Uterus (tissue), 4 donors: ENCODE measurements around the gene RABGAP1L. TPM values are rescaled to one million over a fixed set of nuclear protein-coding genes. Genes with fewer than 3 reads are reported as not detected.
"Not testable (repeated sequence)": the region's sequence is repeated elsewhere in the genome, so short reads cannot be mapped to it uniquely, and the experiment has no call there.

Experiments
- DNase-seq, 2 donors: peaks; one replicate each; pipeline ENCODE4 v3.0.0-alpha.2; 2019 to 2020
- H3K27ac ChIP-seq, 2 donors: fragments of 200-600 bp; sonication (generic); 1 replicate in 1 of 2; 2 replicates in 1 of 2; pipeline ENCODE4 v1.5.1; 2016 to 2018
- H3K27me3 ChIP-seq, 2 donors: fragments of 200-600 bp; sonication (generic); one replicate each; pipeline ENCODE4 v1.5.1; 2018 to 2019; ENCODE audit warnings: control low read depth in 1 of 2
- H3K36me3 ChIP-seq, 2 donors: fragments of 200-600 bp; sonication (generic); one replicate each; pipeline ENCODE4 v1.5.1; 2019; ENCODE audit warnings: control low read depth in 1 of 2
- H3K4me1 ChIP-seq, 2 donors: fragments of 200-600 bp; sonication (generic); one replicate each; pipeline ENCODE4 v1.5.1; 2018 to 2019; ENCODE audit warnings: control low read depth in 1 of 2
- H3K4me3 ChIP-seq, 2 donors: fragments of 200-600 bp; sonication (generic); 1 replicate in 1 of 2; 2 replicates in 1 of 2; pipeline ENCODE4 v1.5.1; 2018 to 2019; ENCODE audit warnings: mild to moderate bottlenecking in 1 of 2
- H3K9me3 ChIP-seq, 2 donors: fragments of 200-600 bp; sonication (generic); one replicate each; pipeline ENCODE4 v1.5.1; 2019; ENCODE audit warnings: control low read depth in 1 of 2
- POLR2A ChIP-seq, 2 donors: fragments of 450-650 bp; IDR thresholded peaks; one replicate each; pipeline ENCODE4 v1.6.1; 2016; ENCODE audit warnings: antibody characterized with exemption in 2 of 2, mild to moderate bottlenecking in 1 of 2, moderate library complexity in 1 of 2
- intact Hi-C: fragments of 100-400 bp; cut with DNase I; formaldehyde crosslinking; loops from one replicate; pipeline ENCODE4 v1.15.1; 2023; ENCODE audit warnings: low total_unique reads
- total RNA-seq, 4 donors: library from RNA; depleted of rRNA in 3 of 4; stranded (reverse); fragments of >200 nt in 3 of 4; gene quantifications; one replicate each; pipeline versions ENCODE4 v1.1.0 to v1.2.4, GENCODE V29; 2014 to 2023
- TF ChIP-seq, protein P1 (sequence below), 4 experiments: fragments of 200-600 bp in 2 of 4; fragments of 450-650 bp in 2 of 4; sonication (generic) in 2 of 4; IDR thresholded peaks; one replicate each; pipeline ENCODE4 v1.5.1; 2016 to 2019; ENCODE audit warnings: antibody characterized with exemption in 4 of 4, mild to moderate bottlenecking in 2 of 4, moderate library complexity in 1 of 4
- donor health status: DM: yes; HTN: yes; CAD: no.

The RABGAP1L gene
- total RNA-seq, 4 donors from 2014 or later = 19.1 to 93.7 (median 35.1) TPM

DNA sequence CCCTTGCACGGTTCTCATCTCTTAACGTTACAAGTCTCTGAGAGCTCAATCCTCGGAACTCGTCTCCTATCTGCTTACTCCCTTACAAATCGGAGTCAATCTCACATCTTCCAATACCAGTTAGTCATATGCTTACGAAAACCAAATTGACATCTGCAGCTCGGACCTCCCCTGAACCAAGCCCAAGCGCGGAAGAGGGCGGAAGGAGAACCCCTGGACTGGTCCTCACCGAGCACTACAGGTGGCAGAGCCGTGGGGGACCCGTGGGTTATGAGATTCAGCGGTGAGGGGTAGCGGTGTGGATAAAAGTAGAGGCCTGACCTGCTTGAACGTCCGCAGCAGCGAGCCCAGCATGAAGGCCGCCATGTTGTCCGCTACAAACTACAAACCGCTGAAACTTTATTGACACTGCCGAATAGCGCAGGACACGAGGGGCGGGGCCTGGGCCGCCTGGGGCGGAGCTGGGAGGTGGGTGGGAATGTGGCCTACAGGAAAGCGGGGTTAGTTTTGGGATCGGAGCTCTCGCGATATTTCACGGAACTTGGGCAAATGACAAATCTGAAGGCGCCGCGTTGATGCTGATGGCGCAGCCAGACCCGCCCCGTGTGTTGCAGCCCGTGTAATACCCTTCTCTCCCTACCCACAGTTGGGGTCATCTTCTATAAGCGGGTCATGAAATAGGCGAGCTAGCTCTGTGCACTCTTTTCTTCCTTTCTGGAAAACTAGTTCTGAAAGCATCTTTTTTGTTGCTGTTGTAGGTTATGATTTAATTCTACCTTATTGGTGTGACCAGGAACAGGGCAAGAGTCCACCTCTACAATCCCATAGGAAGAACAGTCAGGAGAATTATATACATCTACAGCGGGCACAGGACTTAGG is 864.0 kb downstream of the RABGAP1L start, which contains the start of gene MRPS14:
Gene MRPS14, minus strand, starts transcription at position 383 of the 879 bp plus-strand sequence. Its CDS starts 17 bp downstream, at position 366.
- Histone ChIP-seq H3K36me3 (no peaks in the 10 kb centered on the region), H3K27ac (peak within 1 kb of the TSS; percentile 76 to 86), H3K27me3 (no peaks in the 10 kb centered on the region), H3K9me3 (no peaks in the 10 kb centered on the region), H3K4me1 (peaks cover 0 to 8% of the 10 kb centered on the region in 2 donors), H3K4me3 (peak within 1 kb of the TSS; percentile 69 to 94)
- intact Hi-C loops = no loop called here
- DNase-seq = peak; percentile 98 to 99
- TF ChIP-seq, protein P1, sequence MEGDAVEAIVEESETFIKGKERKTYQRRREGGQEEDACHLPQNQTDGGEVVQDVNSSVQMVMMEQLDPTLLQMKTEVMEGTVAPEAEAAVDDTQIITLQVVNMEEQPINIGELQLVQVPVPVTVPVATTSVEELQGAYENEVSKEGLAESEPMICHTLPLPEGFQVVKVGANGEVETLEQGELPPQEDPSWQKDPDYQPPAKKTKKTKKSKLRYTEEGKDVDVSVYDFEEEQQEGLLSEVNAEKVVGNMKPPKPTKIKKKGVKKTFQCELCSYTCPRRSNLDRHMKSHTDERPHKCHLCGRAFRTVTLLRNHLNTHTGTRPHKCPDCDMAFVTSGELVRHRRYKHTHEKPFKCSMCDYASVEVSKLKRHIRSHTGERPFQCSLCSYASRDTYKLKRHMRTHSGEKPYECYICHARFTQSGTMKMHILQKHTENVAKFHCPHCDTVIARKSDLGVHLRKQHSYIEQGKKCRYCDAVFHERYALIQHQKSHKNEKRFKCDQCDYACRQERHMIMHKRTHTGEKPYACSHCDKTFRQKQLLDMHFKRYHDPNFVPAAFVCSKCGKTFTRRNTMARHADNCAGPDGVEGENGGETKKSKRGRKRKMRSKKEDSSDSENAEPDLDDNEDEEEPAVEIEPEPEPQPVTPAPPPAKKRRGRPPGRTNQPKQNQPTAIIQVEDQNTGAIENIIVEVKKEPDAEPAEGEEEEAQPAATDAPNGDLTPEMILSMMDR (IDR thresholded peaks at IDR 0.05) = peak in 1 of 4 experiments; percentile 21
- peak; percentile 67 to 81 for TF ChIP-seq POLR2A (IDR thresholded peaks at IDR 0.05)

DNA sequence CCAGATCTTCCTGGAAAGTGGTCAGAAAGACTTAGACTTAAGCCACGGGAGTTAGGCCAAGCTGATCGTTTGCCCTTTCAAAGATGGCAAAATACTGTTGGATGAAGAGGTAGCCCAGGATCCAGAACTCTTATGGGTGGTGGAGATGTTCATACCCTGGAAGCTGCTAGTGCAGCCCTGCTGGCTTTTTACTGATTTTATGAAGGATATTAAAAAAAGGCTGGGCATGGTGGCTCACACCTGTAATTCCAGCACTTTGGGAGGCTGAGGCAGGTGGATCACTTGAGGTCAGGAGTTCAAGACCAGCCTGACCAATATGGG is 864.6 kb downstream of the RABGAP1L start:
- H3K4me1 ChIP-seq, H3K9me3 ChIP-seq, H3K27me3 ChIP-seq, intact Hi-C loops, H3K36me3 ChIP-seq: not testable (repeated sequence)
- peak overlapping the region; percentile 69 to 94 for H3K4me3 ChIP-seq
- H3K27ac ChIP-seq = peak overlapping the region; percentile 76 to 86
- DNase-seq = peak in 1 of 2 donors; percentile 26

DNA sequence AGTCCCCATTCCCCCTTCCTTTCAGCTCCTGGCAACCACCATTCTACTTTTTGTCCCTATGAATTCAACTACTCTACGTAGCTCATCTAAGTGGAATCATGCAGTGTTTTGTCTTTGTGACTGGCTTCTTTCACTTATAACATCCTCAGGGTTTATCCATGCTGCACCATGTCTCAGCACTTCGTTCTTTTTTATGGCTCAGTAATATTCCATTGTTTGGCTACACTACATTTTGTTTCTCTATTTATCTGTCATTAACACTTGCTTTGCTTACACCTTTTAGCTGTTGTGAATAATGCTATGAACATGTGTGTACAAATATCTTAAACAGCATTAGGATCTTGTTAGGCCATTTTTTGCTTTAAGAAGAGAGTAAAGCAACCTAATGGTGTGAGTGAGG is 865.5 kb downstream of the RABGAP1L start:
- no peak for DNase-seq
- Histone ChIP-seq H3K9me3 (no peaks in the 10 kb centered on the region), H3K4me1 (peaks cover 0 to 8% of the 10 kb centered on the region in 2 donors), H3K27me3 (no peaks in the 10 kb centered on the region), H3K4me3 (no peak overlapping the region), H3K27ac (no peak overlapping the region), H3K36me3 (no peaks in the 10 kb centered on the region)
- intact Hi-C loops = no loop called here
- TF ChIP-seq, protein P1 (IDR thresholded peaks at IDR 0.05) = no peak
- no peak for TF ChIP-seq POLR2A (IDR thresholded peaks at IDR 0.05)

DNA sequence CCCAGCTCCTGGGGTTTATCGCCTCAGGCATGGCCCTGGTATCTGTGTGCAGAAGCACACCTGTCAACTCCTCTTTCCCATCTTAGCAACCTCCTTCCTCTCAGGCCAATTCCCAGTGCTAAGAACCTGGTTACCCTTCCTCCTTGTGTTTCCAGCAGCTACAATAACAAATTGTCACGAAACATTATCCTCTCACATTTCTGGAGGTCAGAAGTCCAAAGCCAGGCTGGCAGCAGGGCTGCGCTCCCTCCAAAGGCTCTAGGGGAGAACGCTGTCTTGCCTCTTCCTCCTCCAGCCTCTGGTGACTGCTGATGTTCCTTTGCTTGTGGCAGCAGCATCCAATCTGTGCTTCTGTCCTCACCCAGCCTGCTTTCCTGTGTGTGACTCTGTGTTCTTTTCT is 874.6 kb downstream of the RABGAP1L start:
- H3K27me3 ChIP-seq = no peaks in the 10 kb centered on the region
- H3K9me3 ChIP-seq = no peaks in the 10 kb centered on the region
- H3K4me3 ChIP-seq = no peak overlapping the region
- no peak overlapping the region for H3K27ac ChIP-seq
- intact Hi-C loops = loop anchor here (10.0 kb wide), 1 partner anchor 91 kb away; no protein-coding TSS in a partner anchor
- H3K4me1 ChIP-seq = no peaks in the 10 kb centered on the region
- TF ChIP-seq POLR2A (IDR thresholded peaks at IDR 0.05) = no peak
- TF ChIP-seq, protein P1 (IDR thresholded peaks at IDR 0.05) = no peak
- DNase-seq = no peak
- no peaks in the 10 kb centered on the region for H3K36me3 ChIP-seq

DNA sequence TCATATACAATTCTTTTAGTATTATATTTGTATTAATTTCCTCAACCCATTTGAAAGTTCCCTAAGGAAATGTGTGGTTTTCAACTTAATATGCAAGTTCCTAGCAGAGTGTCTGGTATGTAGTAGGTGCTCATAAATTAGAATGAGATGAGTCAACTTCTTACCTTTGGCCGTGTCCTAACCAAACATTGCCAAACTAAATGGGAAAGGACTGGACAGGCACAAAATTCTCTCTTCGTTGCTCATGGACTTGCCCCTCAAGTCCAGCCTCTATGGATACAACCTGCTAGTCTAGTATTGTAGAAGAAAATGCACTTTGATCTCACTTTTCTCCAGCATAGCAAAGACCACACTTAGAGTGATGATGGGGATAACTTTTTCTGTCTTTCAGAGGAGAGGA is 875.5 kb downstream of the RABGAP1L start:
- Histone ChIP-seq H3K9me3 (no peaks in the 10 kb centered on the region), H3K4me1 (no peaks in the 10 kb centered on the region), H3K36me3 (no peaks in the 10 kb centered on the region), H3K27me3 (no peaks in the 10 kb centered on the region), H3K4me3 (no peak overlapping the region), H3K27ac (no peak overlapping the region)
- intact Hi-C loops = loop anchor here (10.0 kb wide), 1 partner anchor 90 kb away; no protein-coding TSS in a partner anchor
- TF ChIP-seq, protein P1 (IDR thresholded peaks at IDR 0.05) = no peak
- no peak for TF ChIP-seq POLR2A (IDR thresholded peaks at IDR 0.05)
- no peak for DNase-seq
